Measurements from ENCODE around the gene THNSL1.

DNA sequence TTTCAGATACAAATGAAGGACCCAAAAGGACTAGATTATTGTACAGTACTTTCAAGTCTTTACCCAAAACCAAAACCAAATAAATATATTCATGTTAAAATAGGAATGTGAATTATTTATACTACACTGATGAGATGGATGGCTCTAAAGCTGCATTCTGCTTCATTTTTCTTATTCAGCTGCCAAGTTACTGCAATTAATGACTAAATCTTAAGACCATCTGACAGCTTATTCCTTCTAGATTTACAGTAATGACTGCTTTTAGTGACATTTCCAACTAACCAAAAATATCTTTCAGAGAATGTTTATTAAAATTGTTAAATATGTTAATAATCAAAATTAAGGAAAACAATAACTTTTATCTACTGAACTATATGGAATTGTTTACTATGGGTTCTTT lies 21.3 kb upstream of the THNSL1 start:
- TF ChIP-seq, protein P1, sequence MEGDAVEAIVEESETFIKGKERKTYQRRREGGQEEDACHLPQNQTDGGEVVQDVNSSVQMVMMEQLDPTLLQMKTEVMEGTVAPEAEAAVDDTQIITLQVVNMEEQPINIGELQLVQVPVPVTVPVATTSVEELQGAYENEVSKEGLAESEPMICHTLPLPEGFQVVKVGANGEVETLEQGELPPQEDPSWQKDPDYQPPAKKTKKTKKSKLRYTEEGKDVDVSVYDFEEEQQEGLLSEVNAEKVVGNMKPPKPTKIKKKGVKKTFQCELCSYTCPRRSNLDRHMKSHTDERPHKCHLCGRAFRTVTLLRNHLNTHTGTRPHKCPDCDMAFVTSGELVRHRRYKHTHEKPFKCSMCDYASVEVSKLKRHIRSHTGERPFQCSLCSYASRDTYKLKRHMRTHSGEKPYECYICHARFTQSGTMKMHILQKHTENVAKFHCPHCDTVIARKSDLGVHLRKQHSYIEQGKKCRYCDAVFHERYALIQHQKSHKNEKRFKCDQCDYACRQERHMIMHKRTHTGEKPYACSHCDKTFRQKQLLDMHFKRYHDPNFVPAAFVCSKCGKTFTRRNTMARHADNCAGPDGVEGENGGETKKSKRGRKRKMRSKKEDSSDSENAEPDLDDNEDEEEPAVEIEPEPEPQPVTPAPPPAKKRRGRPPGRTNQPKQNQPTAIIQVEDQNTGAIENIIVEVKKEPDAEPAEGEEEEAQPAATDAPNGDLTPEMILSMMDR (IDR thresholded peaks at IDR 0.05): no peak
- TF ChIP-seq POLR2A (IDR thresholded peaks at IDR 0.05): no peak

Measured in vagina (tissue), 2 donors.